Stimulated activated CD4-positive, alpha-beta T cell treated with anti-CD3 and anti-CD28 coated beads, Interleukin-1b, Interleukin-23, amount 100 ng/mL, for 48 hours (primary cell): ENCODE measurements around the gene SREBF2.
"Not testable (repeated sequence)": the region's sequence is repeated elsewhere in the genome, so short reads cannot be mapped to it uniquely, and the experiment has no call there.

Experiments used
- DNase-seq: peaks from one replicate; pipeline ENCODE4 v3.0.0-alpha.2; 2020

The SREBF2 gene

GRCh38 chr22:41948928-41949296 is 116.0 kb downstream of the SREBF2 start:
- DNase-seq, result not testable (repeated sequence)

- no peak for DNase-seq
These were observed 116.5 kb downstream of the SREBF2 start for GRCh38 chr22:41949297-41949965.

- DNase-seq, result no peak
These were observed 119.1 kb downstream of the SREBF2 start, which contains the start of gene SMIM45 for GRCh38 chr22:41951898-41952474. SMIM45 (plus strand) TSS chr22:41952150.

- no peak for DNase-seq
These were observed 119.8 kb downstream of the SREBF2 start for GRCh38 chr22:41952713-41953112.
